HG02884 (cell line): Measurements from ENCODE around the gene C16orf90.
"Not testable (repeated sequence)": the region's sequence is repeated elsewhere in the genome, so short reads cannot be mapped to it uniquely, and the experiment has no call there.

Experiments used
- ATAC-seq: cut with Tn5 transposase; IDR thresholded peaks from one replicate; pipeline ENCODE4 v1.9.1; 2021; ENCODE audit warnings: mild to moderate bottlenecking, moderate library complexity; ENCODE audit not compliant: unreplicated experiment

Gene C16orf90

DNA sequence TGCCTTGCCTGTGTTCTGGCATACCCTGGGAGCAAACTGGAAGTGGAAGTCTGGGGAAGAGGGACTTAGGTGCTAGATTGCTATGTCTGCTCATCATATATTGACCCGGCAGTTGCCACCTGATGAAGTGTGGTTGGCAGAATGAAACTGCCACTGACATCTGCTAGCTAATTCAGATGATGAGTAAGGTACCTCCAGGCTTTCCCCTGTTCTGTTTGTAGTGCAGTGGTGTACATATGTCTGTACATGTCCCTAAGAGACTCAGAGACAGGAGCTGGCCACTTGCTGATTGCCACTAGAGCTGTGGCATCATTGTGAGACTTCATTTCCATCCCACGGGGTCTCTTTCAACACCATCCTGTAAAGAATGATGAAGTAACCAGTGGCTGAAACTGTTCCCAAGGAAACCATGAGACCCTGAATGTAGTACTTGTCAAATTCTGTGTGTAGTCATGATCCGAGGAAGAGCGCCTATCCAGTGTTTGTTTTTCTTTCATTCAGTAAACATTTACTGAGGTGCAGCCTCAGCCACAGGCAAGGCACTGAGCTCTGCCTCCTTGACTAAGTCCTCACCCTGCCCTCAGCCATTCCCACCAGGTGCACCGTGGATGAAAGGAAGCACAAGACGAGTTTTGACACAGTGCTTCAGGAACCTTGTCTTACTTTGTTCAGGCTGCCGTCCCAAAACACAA, 18.7 kb upstream of the C16orf90 start:
- no peak for ATAC-seq

- ATAC-seq: no peak
These were observed 16.2 kb upstream of the C16orf90 start for GRCh38 chr16:3511286-3512180.

- ATAC-seq: no peak
These were observed 15.1 kb upstream of the C16orf90 start for GRCh38 chr16:3510416-3510815.

GRCh38 chr16:3509470-3509928, 14.2 kb upstream of the C16orf90 start:
- ATAC-seq: no peak

- ATAC-seq: no peak
These were observed 13.4 kb upstream of the C16orf90 start for GRCh38 chr16:3508736-3509135.

DNA sequence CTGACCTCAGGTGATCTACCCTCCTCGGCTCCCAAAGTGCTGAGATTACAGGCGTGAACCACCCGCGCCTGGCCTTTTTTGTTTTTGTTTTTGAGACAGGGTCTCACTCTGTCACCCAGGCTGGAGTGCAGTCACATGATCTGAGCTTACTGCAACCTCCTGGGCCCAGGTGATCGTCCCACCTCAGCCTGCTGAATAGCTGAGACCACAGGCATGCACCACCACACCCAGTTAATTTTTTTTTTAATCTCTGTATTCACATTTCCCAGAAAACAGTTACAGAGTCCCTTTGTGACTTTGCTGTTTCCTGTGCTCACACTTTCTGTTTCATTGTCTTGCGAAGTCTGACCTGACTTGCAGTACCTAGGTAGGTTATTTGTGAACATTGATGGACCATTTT, 8.2 kb upstream of the C16orf90 start:
- ATAC-seq: no peak

GRCh38 chr16:3501783-3502400, 6.6 kb upstream of the C16orf90 start:
- no peak for ATAC-seq

- ATAC-seq: not testable (repeated sequence)
These were observed 6.1 kb upstream of the C16orf90 start for GRCh38 chr16:3501412-3501761.

GRCh38 chr16:3498988-3499387, 3.7 kb upstream of the C16orf90 start:
- no peak for ATAC-seq

DNA sequence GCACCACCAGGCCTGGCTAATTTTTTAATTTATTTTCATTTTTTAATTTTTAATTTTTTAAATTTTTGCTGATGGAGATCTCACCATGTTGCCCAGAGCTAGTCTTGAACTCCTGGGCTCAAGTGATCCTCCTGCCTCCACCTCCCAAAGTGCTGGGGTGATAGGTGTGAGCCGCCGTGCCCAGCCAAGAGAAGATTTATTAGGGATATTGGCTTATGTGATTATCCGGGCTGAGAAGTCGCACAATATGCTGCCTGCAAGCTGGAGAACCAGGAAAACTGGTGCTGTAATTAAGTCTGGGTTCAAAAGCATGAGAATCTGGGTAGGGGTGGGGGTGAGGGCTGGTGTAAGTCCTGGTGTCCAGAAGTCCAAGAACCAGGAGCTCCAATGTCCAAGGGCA, 2.5 kb upstream of the C16orf90 start:
- ATAC-seq: no peak

DNA sequence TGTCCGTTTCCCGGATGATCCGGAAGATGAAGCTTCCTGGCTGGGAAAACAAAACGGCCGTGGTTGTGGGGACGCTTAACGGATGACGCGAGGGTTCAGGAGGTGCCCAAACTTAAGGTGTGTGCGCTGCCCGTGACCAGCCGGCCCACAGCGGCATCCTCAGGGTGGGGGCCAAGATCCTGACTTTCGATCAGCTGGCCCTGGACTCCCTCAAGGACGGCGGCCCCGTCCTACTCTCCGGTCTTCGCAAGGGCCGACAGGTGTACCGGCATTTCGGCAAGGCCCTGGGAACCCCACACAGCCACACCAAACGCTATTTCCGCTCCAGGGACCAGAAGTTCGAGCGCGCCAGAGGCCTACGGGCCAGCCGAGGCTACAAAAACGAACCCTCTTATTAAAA, 1.1 kb upstream of the C16orf90 start:
- no peak for ATAC-seq

DNA sequence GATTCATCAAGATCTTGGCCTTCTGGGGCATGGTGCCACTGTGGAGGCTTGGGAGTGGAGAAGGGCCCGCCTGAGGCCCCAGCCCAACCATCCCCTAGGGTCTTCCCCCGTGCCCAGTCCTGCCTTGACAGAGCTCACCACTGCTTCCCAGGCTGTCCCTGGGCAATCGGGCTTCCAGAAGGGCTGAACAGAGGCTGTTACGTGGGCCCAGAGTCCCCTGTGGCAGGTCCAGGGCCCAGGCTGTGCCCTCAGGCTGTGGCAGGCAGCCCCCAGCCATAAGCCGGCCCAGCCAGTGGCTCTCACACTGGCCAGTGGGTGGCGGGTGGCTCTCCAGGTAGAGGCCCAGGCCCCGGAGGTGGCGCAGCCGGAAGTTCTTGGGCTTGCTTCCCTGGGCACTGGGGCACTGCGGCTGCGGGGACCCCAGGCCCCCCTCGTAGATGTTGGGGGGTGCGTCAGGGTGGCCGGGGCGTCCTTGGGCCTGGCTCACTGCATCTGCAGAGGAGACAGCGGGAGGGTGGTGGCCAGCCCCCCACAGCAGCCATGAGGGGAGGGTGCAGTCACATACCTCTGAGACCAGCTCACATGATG, 809 bp downstream of the C16orf90 start:
- ATAC-seq: no peak

DNA sequence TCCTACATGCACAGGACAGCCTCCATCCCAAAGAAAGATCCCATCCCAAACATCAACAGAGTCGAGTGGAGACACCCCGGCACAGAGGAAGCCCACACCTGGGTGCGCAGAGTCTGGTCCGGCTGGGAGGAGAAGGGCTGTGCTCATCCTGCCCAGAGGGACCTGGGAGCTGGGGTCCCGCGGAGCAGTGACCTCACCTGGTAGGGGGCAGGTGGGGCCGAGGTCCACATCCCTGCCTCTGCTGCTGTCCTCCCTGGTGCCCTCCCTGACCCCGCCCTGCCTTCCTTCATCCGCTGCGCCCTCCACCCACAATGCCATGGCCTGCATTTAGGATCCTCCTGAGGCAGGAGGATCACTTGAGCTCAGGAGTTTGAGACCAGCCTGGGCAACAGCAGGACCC, 2.9 kb downstream of the C16orf90 start:
- ATAC-seq: no peak

DNA sequence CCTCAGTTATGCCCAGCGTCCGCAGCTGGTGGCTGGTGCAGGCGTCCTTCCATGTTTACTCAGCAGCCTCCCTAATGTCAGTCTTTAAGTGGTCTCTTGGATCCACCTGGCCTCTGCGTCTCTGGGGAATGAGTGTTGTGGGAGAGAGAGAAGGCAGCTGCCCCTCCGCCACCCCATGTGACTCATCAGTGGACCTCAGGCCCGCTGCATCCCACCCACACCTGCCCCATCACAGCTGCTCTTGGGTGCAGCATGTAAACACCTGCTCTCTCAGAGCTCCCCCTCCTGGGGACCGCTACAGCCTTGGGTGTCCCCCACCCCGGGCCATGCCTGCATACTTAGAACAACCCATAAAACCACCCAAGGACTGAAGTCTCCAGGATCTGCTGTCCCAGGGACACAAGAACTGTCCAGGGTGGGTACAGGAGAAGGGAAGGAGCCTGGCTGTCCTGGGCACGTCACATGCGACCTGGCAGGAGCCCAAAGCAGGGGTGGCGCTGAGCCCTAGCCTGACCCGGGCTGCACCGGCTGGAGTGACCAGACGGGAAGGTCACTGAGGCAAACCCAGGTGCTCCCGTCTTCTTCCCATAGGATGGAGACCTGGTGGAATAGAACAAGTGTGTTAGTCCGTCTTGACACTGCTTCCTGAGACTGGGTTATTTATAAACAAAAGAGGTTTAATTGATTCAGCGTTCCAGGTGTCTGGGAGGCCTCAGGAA, 4.2 kb downstream of the C16orf90 start:
- ATAC-seq: no peak

DNA sequence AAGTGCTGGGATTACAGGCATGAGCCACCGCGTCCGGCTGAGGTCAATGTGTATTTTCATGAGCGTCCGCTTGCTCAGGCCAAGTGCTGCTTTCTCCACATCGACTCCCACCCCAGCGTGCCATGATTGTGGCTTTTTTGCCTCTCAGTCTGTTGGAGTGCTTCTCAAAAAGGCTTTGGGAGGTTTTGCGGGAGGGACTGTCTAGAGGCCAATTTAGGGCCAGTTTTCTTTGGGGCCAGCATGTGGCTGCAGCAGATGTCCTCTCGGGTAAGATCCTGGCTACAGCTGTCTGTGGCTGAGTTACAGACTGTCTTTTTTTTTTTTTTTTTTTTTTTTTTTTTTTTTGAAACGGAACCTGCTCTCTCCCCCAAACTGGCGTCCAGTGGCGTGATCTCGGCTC, 6.5 kb downstream of the C16orf90 start:
- no peak for ATAC-seq

- ATAC-seq: no peak
These were observed 7.5 kb downstream of the C16orf90 start for GRCh38 chr16:3487521-3488410.

DNA sequence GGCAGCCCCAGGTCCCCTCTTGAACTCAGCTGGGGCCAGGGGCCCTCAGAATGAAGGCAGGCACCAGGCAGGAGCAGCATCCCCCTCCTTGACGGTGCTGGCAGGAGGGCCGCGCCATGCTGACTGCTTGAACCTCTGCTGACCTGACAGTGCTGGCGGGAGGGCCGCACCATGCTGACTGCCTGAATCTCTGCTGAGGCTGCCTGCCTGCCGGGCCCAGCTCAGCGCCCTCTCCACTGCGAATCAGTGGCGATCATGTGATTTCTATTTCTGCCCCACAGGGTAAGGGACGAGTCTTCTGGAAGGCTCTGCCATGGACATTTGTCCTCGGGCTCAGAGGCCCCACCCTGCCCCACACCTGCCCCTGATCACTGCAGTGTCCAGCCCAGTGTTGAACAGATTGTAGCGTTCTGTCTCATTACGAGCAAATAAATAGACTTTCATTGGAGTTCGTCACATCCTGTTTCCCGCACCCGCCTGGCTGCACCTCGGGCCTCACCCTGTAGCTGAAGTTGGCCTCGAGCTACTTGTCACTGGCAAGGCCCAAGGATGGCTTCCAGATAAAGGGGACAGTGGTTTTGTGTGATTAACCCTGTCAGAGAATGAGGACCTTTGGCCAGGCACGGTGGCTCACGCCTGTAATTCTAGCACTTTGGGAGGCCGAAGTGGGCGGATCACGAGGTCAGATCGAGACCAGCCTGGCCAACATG, 8.6 kb downstream of the C16orf90 start:
- no peak for ATAC-seq

DNA sequence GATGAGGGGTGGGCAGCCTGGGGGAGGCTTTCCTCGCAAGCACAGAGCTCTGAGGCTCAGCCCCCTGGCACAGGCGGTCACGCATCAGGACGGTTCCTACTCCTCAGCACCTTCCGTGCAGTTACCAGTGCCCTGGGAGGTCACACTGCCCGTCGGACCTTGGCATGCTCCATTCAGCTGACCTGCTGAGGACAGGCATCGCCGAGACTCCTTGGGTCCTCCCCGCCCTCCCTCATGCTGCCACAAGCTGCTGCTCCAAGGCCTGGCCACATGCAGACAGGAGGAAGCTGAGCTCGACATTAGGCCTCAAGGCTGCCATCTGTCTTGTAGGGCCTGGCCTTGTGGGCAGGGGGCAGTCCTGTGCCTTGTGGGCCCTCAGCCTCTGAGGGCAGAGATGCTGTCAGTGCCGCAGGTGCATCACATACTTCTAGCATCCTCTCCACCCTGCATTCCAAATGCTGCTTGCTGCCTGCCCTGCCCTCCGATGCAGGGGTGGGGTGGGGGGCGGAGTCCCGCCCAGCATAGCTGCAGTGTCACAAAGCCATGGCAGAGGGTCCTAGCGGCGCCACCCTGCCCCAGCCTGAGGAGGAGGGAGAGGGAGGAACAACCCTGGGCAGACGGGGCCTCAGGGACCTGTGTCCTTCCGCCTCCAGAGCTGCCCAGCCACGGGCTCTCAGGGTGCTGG, 9.3 kb downstream of the C16orf90 start:
- no peak for ATAC-seq
